Tibial artery (tissue), 4 donors: ENCODE data around the gene CLTC.

ENCODE experiments used
- DNase-seq, 2 donors: peaks; one replicate each; pipeline ENCODE4 v3.0.0-alpha.2; 2019
- H3K27ac ChIP-seq, 2 donors: fragments of 200-600 bp; sonication (generic) in 1 of 2; 1 replicate in 1 of 2; 2 replicates in 1 of 2; pipeline ENCODE4 v1.5.1; 2018 to 2019; ENCODE audit warnings: mild to moderate bottlenecking in 1 of 2
- H3K27me3 ChIP-seq, 2 donors: fragments of 200-600 bp; sonication (generic) in 1 of 2; one replicate each; pipeline versions ENCODE4 v1.5.1 to v1.6.0; 2016 to 2019
- H3K36me3 ChIP-seq, 3 donors: fragments of 200-600 bp; sonication (generic) in 2 of 3; one replicate each; pipeline ENCODE4 v1.5.1; 2016 to 2019; ENCODE audit warnings: mild to moderate bottlenecking in 2 of 3
- H3K4me1 ChIP-seq, 4 donors: fragments of 200-600 bp; sonication (generic) in 2 of 4; 1 replicate in 3 of 4; 2 replicates in 1 of 4; pipeline ENCODE4 v1.5.1; 2016 to 2019
- H3K4me3 ChIP-seq, 2 donors: fragments of 200-600 bp; sonication (generic) in 1 of 2; 1 replicate in 1 of 2; 2 replicates in 1 of 2; pipeline ENCODE4 v1.5.1; 2018 to 2019; ENCODE audit warnings: mild to moderate bottlenecking in 2 of 2
- H3K9me3 ChIP-seq, 3 donors: fragments of 200-600 bp; sonication (generic) in 1 of 3; one replicate each; pipeline ENCODE4 v1.5.1; 2016 to 2019
- intact Hi-C: fragments of 100-400 bp; cut with DNase I; formaldehyde crosslinking; loops from one replicate; pipeline ENCODE4 v1.15.0; 2023; ENCODE audit warnings: low total_unique reads
- TF ChIP-seq, protein P1 (sequence below), 2 experiments: fragments of 200-600 bp in 1 of 2; fragments of 450-650 bp in 1 of 2; IDR thresholded peaks; one replicate each; pipeline ENCODE4 v1.5.1; 2017 to 2019; ENCODE audit warnings: antibody characterized with exemption in 2 of 2, mild to moderate bottlenecking in 1 of 2, moderate library complexity in 1 of 2

Gene CLTC

DNA sequence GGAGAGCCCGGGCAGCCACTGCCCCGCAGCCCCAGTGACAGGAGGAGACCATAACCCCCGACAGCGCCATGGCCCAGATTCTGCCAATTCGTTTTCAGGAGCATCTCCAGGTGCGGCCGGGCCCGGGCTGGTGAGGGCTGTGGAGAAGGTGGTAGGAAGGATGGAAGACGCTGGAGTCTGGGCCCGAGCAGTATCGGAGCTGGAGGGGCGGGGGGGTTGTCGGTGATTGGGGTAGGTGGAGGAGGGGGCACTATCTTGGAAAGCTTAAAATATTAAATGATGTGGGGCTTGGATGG lies 317 bp downstream of the CLTC start:
- H3K4me1 ChIP-seq: peaks cover 0 to 45% (median 29%) of the 10 kb centered on the region in 4 donors
- intact Hi-C loops: no loop called here
- H3K9me3 ChIP-seq: no peaks in the 10 kb centered on the region
- no peaks in the 10 kb centered on the region for H3K27me3 ChIP-seq
- DNase-seq: no peak
- H3K36me3 ChIP-seq: no peaks in the 10 kb centered on the region
- peak overlapping the region; percentile 96 to 97 for H3K4me3 ChIP-seq
- peak overlapping the region; percentile 98 to 99 for H3K27ac ChIP-seq
- TF ChIP-seq, protein P1, sequence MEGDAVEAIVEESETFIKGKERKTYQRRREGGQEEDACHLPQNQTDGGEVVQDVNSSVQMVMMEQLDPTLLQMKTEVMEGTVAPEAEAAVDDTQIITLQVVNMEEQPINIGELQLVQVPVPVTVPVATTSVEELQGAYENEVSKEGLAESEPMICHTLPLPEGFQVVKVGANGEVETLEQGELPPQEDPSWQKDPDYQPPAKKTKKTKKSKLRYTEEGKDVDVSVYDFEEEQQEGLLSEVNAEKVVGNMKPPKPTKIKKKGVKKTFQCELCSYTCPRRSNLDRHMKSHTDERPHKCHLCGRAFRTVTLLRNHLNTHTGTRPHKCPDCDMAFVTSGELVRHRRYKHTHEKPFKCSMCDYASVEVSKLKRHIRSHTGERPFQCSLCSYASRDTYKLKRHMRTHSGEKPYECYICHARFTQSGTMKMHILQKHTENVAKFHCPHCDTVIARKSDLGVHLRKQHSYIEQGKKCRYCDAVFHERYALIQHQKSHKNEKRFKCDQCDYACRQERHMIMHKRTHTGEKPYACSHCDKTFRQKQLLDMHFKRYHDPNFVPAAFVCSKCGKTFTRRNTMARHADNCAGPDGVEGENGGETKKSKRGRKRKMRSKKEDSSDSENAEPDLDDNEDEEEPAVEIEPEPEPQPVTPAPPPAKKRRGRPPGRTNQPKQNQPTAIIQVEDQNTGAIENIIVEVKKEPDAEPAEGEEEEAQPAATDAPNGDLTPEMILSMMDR (IDR thresholded peaks at IDR 0.05): no peak

DNA sequence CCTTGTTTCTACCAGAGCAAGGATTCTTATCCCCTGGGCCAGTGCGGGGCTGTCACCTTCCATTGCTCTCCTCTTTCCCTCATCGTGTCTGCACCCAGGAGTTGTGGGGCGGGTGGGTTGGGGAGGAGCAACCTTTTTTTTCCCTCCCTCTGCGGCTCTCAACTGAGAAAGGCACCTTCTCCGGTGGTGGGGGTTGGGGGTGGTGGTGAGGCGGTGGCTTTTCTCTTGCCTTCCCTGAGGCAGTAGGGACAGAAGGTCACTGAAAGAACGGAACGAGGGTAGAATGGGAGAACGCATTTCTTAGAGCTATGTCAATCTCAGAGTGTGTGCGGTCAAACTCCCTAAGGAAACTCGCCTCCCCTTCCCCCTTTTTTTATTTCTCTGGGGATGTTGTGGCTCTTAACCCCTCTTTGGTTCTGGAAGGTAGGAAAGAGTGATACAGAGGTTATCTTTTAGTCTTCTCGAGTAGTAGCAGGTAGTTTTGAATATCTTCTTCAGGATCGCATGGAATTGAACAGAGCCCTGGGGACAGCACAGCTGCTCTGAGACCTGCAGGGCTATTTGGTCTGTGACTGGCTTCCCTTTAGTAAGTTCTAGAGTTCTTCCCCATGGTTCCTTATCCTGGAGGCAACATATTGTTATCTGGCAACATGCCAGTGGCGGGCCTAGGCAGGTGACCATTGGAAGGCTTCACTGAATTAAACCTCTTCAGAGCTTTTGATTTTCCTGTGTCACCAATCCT lies 994 bp downstream of the CLTC start:
- DNase-seq: peak; percentile 58 to 68
- intact Hi-C loops: no loop called here
- H3K9me3 ChIP-seq: no peaks in the 10 kb centered on the region
- H3K4me3 ChIP-seq: peak overlapping the region; percentile 96 to 97
- peak overlapping the region; percentile 98 to 99 for H3K27ac ChIP-seq
- TF ChIP-seq, protein P1 (IDR thresholded peaks at IDR 0.05): no peak
- H3K27me3 ChIP-seq: no peaks in the 10 kb centered on the region
- H3K36me3 ChIP-seq: no peaks in the 10 kb centered on the region
- peaks cover 0 to 52% (median 32%) of the 10 kb centered on the region in 4 donors for H3K4me1 ChIP-seq

DNA sequence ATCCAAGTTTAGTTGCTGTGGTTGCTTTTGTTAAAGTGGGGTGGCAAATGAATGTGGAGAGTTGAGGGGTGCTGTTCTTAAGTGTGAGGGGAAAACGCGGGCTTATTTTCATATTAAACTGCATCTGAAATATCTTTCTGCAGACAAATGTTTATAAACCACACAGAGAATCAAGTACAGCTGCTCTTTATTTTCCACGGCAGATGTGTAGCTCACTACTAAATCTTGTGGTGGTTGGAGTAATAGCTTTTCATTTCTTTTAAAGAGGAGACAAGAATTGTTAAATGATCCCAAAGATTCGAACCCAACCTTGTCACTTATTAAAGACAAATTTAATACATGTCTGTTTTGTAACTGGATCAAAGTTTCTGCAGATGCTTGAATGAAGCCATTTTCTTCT lies 2.1 kb downstream of the CLTC start:
- TF ChIP-seq, protein P1 (IDR thresholded peaks at IDR 0.05): no peak
- H3K36me3 ChIP-seq: no peaks in the 10 kb centered on the region
- H3K27ac ChIP-seq: peak overlapping the region in 1 of 2 donors; percentile 98
- no peaks in the 10 kb centered on the region for H3K9me3 ChIP-seq
- H3K4me3 ChIP-seq: peak overlapping the region; percentile 96 to 97
- no peak for DNase-seq
- no peaks in the 10 kb centered on the region for H3K27me3 ChIP-seq
- intact Hi-C loops: no loop called here
- H3K4me1 ChIP-seq: peaks cover 0 to 63% (median 39%) of the 10 kb centered on the region in 4 donors

DNA sequence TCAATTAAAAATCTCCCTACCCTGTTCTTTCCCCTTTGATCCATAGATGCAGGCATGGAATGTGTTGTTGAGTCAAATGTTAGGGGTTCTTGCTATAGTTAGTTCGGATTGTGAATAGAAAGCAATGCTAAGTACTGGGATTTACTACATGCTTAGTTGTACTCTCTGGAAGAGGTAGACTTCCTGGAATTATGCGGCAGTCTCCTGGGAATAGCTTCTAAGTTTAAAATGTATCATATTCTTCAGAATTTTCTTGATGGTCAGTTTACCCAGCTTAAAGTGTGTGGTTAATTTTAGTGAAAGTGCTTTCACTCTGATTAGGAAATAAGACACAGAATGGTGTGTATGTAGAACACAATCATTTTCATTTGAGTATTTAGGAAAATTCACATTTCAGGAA lies 3.5 kb downstream of the CLTC start:
- H3K27ac ChIP-seq: no peak overlapping the region

DNA sequence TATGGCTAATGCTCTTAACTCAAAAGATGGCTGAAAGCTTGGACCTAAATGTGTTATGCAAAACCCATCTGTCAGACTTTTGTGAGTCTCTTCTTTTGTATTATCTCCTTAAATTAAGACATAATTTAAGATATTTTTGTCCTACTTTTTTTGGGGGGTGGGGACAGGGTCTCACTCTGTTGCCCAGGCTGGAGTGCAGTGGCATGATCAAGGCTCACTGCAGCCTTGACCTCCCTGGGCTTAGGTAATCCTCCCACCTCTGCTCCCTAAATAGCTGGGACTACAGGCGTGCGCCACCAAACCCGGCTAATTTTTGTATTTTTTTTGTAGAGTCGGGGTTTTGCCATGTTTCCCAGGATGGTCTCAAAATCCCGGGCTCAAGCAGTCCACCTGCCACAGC lies 7.1 kb downstream of the CLTC start:
- no peak overlapping the region for H3K27ac ChIP-seq
- no peak for DNase-seq
- no peaks in the 10 kb centered on the region for H3K9me3 ChIP-seq
- TF ChIP-seq, protein P1 (IDR thresholded peaks at IDR 0.05): no peak
- H3K4me3 ChIP-seq: no peak overlapping the region
- intact Hi-C loops: no loop called here
- H3K4me1 ChIP-seq: peaks cover 0 to 94% (median 48%) of the 10 kb centered on the region in 4 donors
- no peaks in the 10 kb centered on the region for H3K36me3 ChIP-seq
- no peaks in the 10 kb centered on the region for H3K27me3 ChIP-seq

More for the DNA sequence above, 3.5 kb downstream of the CLTC start:
- Histone ChIP-seq H3K9me3 (no peaks in the 10 kb centered on the region), H3K4me1 (peaks cover 0 to 71% (median 43%) of the 10 kb centered on the region in 4 donors), H3K4me3 (no peak overlapping the region), H3K27me3 (no peaks in the 10 kb centered on the region), H3K36me3 (no peaks in the 10 kb centered on the region)
- TF ChIP-seq, protein P1 (IDR thresholded peaks at IDR 0.05): no peak
- intact Hi-C loops: no loop called here
- DNase-seq: no peak
